Panc1 (cell line): Measurements from ENCODE around the gene ZNF608. TPM values are rescaled to one million over a fixed set of nuclear protein-coding genes. Genes with fewer than 3 reads are reported as not detected.

ENCODE experiments used
- ATAC-seq: fragments of 200-7000 bp; cut with Tn5 transposase; 2 replicates; pipeline ENCODE4 v1.9.1; 2020; ENCODE audit warnings: mild to moderate bottlenecking, moderate library complexity
- BruUV-seq: library from RNA; stranded (reverse); fragments of 400-500 nt; replicated peaks from 2 replicates; lab custom pipeline; 2021; lab: Mats Ljungman, UMichigan
- CTCF ChIA-PET: fragments of 300-600 bp; sonication (Branson Sonifier 250); formaldehyde crosslinking; loops from one replicate; lab custom pipeline; 2022; ENCODE audit warnings: antibody characterized with exemption; lab: Charles Lee
- POLR2A ChIA-PET: fragments of 300-600 bp; sonication (Branson Sonifier 250); formaldehyde crosslinking; loops from one replicate; lab custom pipeline; 2022; ENCODE audit warnings: antibody characterized with exemption; lab: Charles Lee
- DNase-seq: peaks from one replicate; pipeline ENCODE4 v3.0.0-alpha.2; 2010; ENCODE audit warnings: low read depth, low spot score
- H3K27ac ChIP-seq: 2 replicates; pipeline ENCODE4 v1.5.1; 2011; ENCODE audit warnings: mild to moderate bottlenecking, low read length, inconsistent platforms
- H3K27me3 ChIP-seq: fragments of 200-500 bp; sonication (Bioruptor generic); 2 replicates; pipeline ENCODE4 v1.6.0; 2014; ENCODE audit warnings: low read length, inconsistent platforms; ENCODE audit not compliant: control insufficient read depth, insufficient read depth
- H3K36me3 ChIP-seq: fragments of 200-500 bp; sonication (Bioruptor generic); 2 replicates; pipeline ENCODE4 v1.5.1; 2014; ENCODE audit warnings: inconsistent platforms, mild to moderate bottlenecking, low read length, moderate library complexity; ENCODE audit not compliant: control insufficient read depth, insufficient read depth
- H3K4me1 ChIP-seq: 2 replicates; pipeline ENCODE4 v1.5.1; 2011; ENCODE audit warnings: inconsistent platforms, mild to moderate bottlenecking, low read length, moderate library complexity; ENCODE audit not compliant: control insufficient read depth, insufficient read depth
- H3K4me3 ChIP-seq, 2 experiments: 2 replicates each; pipeline ENCODE4 v1.5.1; 2011 to 2012; ENCODE audit warnings: low read depth in 2 of 2, low read length in 2 of 2, mild to moderate bottlenecking in 2 of 2, inconsistent platforms in 1 of 2, moderate library complexity in 1 of 2
- H3K9me3 ChIP-seq: fragments of 200-500 bp; sonication (Bioruptor generic); 2 replicates; pipeline ENCODE4 v1.5.1; 2014; ENCODE audit warnings: low read depth, mild to moderate bottlenecking, inconsistent platforms, low read length, moderate library complexity; ENCODE audit not compliant: control insufficient read depth, insufficient read depth
- POLR2AphosphoS5 ChIP-seq: IDR thresholded peaks from 2 replicates; pipeline ENCODE4 v1.6.1; 2012; ENCODE audit warnings: mild to moderate bottlenecking, low read depth, low read length, moderate library complexity
- SIN3A ChIP-seq: IDR thresholded peaks from 2 replicates; pipeline ENCODE4 v1.6.1; 2012; ENCODE audit warnings: low read depth, mild to moderate bottlenecking, low read length, moderate library complexity, borderline replicate concordance; ENCODE audit not compliant: insufficient read depth
- TCF7L2 ChIP-seq: IDR thresholded peaks from 2 replicates; pipeline ENCODE4 v1.6.1; 2011; ENCODE audit warnings: mild to moderate bottlenecking, low read depth, low read length, inconsistent platforms
- in situ Hi-C: cut with HindIII; loops from 2 replicates; pipeline ENCODE4 v1.10.0; 2016; ENCODE audit warnings: low sequenced_read_pairs, low pct_unique_long_range_greater_than_20kb
- intact Hi-C: fragments of 100-400 bp; cut with micrococcal nuclease; formaldehyde crosslinking; loops from one replicate; pipeline ENCODE4 v1.10.0; 2022; ENCODE audit not compliant: unreplicated experiment
- total RNA-seq: library from RNA; stranded (reverse); gene quantifications from one replicate; pipeline ENCODE4 v1.2.1, GENCODE V29; 2021; ENCODE audit not compliant: unreplicated experiment
- TF ChIP-seq, protein P1 (sequence below): fragments of 450-650 bp; IDR thresholded peaks from 2 replicates; pipeline ENCODE4 v1.5.1; 2017; ENCODE audit warnings: mild to moderate bottlenecking
- TF ChIP-seq, protein P2 (sequence below), 2 experiments: IDR thresholded peaks; 2 replicates each; pipeline ENCODE4 v1.6.1; 2011 to 2012; ENCODE audit warnings: low read depth in 2 of 2, control low read depth in 1 of 2, low read length in 1 of 2, mild to moderate bottlenecking in 1 of 2, moderate library complexity in 1 of 2; ENCODE audit not compliant: insufficient read depth in 1 of 2

The ZNF608 gene
- total RNA-seq, 1 experiment from 2014 or later: 37.5 TPM

DNA sequence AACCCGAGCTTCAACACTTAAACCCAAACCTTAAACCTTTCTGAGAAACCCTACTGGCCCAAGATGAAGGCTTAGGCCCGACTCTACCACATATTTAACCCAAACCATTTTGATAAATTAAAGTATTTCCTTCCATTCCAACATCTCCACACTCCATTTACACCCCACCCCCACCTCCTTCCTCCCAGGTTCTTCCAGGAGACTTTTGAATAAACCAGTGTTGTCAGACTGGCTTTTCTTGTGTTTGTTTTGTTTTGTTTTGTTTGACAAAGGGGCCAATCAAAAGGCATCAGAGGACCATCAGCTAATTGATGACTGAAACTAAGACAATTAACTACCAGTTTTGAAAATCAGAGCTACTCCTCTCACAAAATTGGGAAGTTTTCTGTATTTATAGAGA, 4.6 kb upstream of the ZNF608 start:
- no peak for DNase-seq
- Histone ChIP-seq H3K4me1 (peaks cover 48% of the 10 kb centered on the region), H3K4me3 (no peak overlapping the region), H3K27ac (peak overlapping the region; percentile 100), H3K27me3 (no peaks in the 10 kb centered on the region), H3K36me3 (peaks cover 3% of the 10 kb centered on the region; the same call in 1 of the 2 replicates), H3K9me3 (no peaks in the 10 kb centered on the region)
- CTCF ChIA-PET: interaction anchor here (0.7 kb wide), 1 partner anchor 689 kb away, joined by 4 read pairs; no protein-coding TSS in a partner anchor
- POLR2A ChIA-PET: no interaction called here
- no peak for ATAC-seq
- TF ChIP-seq SIN3A (no peak), TCF7L2 (no peak), POLR2AphosphoS5 (no peak)
- TF ChIP-seq, protein P1, sequence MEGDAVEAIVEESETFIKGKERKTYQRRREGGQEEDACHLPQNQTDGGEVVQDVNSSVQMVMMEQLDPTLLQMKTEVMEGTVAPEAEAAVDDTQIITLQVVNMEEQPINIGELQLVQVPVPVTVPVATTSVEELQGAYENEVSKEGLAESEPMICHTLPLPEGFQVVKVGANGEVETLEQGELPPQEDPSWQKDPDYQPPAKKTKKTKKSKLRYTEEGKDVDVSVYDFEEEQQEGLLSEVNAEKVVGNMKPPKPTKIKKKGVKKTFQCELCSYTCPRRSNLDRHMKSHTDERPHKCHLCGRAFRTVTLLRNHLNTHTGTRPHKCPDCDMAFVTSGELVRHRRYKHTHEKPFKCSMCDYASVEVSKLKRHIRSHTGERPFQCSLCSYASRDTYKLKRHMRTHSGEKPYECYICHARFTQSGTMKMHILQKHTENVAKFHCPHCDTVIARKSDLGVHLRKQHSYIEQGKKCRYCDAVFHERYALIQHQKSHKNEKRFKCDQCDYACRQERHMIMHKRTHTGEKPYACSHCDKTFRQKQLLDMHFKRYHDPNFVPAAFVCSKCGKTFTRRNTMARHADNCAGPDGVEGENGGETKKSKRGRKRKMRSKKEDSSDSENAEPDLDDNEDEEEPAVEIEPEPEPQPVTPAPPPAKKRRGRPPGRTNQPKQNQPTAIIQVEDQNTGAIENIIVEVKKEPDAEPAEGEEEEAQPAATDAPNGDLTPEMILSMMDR: no peak
- TF ChIP-seq, protein P2, sequence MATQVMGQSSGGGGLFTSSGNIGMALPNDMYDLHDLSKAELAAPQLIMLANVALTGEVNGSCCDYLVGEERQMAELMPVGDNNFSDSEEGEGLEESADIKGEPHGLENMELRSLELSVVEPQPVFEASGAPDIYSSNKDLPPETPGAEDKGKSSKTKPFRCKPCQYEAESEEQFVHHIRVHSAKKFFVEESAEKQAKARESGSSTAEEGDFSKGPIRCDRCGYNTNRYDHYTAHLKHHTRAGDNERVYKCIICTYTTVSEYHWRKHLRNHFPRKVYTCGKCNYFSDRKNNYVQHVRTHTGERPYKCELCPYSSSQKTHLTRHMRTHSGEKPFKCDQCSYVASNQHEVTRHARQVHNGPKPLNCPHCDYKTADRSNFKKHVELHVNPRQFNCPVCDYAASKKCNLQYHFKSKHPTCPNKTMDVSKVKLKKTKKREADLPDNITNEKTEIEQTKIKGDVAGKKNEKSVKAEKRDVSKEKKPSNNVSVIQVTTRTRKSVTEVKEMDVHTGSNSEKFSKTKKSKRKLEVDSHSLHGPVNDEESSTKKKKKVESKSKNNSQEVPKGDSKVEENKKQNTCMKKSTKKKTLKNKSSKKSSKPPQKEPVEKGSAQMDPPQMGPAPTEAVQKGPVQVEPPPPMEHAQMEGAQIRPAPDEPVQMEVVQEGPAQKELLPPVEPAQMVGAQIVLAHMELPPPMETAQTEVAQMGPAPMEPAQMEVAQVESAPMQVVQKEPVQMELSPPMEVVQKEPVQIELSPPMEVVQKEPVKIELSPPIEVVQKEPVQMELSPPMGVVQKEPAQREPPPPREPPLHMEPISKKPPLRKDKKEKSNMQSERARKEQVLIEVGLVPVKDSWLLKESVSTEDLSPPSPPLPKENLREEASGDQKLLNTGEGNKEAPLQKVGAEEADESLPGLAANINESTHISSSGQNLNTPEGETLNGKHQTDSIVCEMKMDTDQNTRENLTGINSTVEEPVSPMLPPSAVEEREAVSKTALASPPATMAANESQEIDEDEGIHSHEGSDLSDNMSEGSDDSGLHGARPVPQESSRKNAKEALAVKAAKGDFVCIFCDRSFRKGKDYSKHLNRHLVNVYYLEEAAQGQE (IDR thresholded peaks at IDR 0.05; ENCODE audit: insufficient read depth in 1 of 2, low read depth in 2 of 2, low read length in 1 of 2): no peak
- BruUV-seq: no TSS peak
- intact Hi-C loops: no loop called here
- in situ Hi-C loops: no loop called here

DNA sequence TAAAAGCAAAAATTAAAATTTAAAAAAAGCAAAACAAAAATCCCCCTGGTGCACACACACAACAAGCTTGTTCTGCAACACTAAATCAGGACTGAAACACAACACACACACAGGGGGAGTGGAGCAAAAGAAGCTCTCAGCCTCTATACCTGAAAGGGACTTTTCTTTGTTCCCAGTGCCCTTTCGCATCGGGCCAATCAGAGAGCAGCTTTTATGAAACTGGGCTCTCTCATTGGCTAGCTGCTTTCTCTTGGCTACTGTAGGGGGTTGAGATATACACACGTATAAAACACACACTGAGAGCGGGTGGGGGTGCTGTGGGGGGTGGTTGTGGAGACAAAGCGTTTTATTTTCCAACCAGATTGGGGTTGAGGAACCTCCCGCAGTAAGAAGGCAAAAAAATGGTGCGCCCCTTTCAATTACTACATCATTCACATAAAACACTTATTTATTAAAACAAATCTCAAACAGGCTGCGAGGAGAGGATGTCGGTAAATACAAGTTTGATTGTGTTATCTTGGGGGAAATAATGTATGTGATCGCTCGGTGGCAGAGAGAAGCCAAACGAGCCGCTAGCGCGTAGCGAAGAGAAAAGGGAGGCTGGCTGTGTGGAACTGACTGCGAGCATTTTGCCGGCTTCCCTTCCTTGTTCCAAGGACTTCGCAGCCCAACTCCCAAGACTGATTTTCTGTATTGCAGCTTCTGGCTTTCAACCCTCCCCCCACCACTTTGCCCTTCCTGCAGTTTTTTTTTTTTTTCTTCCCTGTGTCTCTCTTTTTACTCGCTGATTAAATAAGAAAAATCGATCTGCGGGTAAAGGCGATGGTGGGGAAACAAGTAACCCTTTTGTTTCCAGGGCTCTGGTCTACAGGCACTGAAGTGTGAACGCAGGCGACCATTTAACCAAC, 2.5 kb upstream of the ZNF608 start:
- ChIA-PET POLR2A (interaction anchor here (0.5 to 1.0 kb wide), 16 partner anchors 10 to 1583 kb away, joined by 3 to 20 read pairs (median 4); no protein-coding TSS in a partner anchor), CTCF (interaction anchor here (0.5 to 0.7 kb wide), 6 partner anchors 10 to 740 kb away, joined by 3 to 26 read pairs (median 4); no protein-coding TSS in a partner anchor)
- peak; percentile 63; the same call in 1 of the 2 replicates for TF ChIP-seq TCF7L2
- peak; percentile 61 for TF ChIP-seq POLR2AphosphoS5
- TF ChIP-seq, protein P1: no peak
- in situ Hi-C loops: no loop called here
- Histone ChIP-seq H3K9me3 (no peaks in the 10 kb centered on the region), H3K36me3 (peaks cover 3% of the 10 kb centered on the region; the same call in 1 of the 2 replicates), H3K27ac (peak overlapping the region; percentile 100), H3K4me1 (peaks cover 32% of the 10 kb centered on the region), H3K4me3 (peak overlapping the region; percentile 79 to 82), H3K27me3 (no peaks in the 10 kb centered on the region)
- peak; percentile 95 for DNase-seq
- intact Hi-C loops: loop anchor here (5.0 to 10.0 kb wide), 3 partner anchors 663 to 796 kb away; no protein-coding TSS in a partner anchor
- peak; percentile 89 for ATAC-seq
- TSS peak; percentile 89 for BruUV-seq
